ENCODE results near the gene HDDC2. TPM values are rescaled to one million over a fixed set of nuclear protein-coding genes. Genes with fewer than 3 reads are reported as not detected.

The HDDC2 gene
- total RNA-seq, 1 experiment from 2014 or later = 69.8 TPM

- DNase-seq (ENCODE audit: low spot score) (no peak), ATAC-seq (no peak)
- no peak overlapping the region for H3K27ac Mint-ChIP-seq
- no peaks in the 10 kb centered on the region for H3K9me3 Mint-ChIP-seq
- H3K4me3 Mint-ChIP-seq = no peak overlapping the region
- POLR2A ChIA-PET = no interaction called here
- CTCF ChIA-PET = no interaction called here
- TF ChIP-seq RELA (CRISPR knock-in tag; IDR thresholded peaks at IDR 0.05; ENCODE audit: borderline replicate concordance) (no peak), NFYB (CRISPR knock-in tag; conservative IDR thresholded peaks at IDR 0.05; ENCODE audit: low read depth) (no peak), NFATC4 (CRISPR knock-in tag; IDR thresholded peaks at IDR 0.05) (no peak), CTCF (IDR thresholded peaks at IDR 0.05) (no peak), KAT7 (CRISPR knock-in tag; IDR thresholded peaks at IDR 0.05; ENCODE audit: borderline replicate concordance) (no peak), ATF1 (CRISPR knock-in tag; IDR thresholded peaks at IDR 0.05) (no peak), ZNF232 (CRISPR knock-in tag; IDR thresholded peaks at IDR 0.05) (no peak), ZNF512 (CRISPR knock-in tag; IDR thresholded peaks at IDR 0.05; ENCODE audit: borderline replicate concordance) (no peak), MXD4 (CRISPR knock-in tag; IDR thresholded peaks at IDR 0.05; ENCODE audit: borderline replicate concordance) (no peak), TEAD4 (CRISPR knock-in tag; IDR thresholded peaks at IDR 0.05) (no peak)
- TF ChIP-seq, protein P1, sequence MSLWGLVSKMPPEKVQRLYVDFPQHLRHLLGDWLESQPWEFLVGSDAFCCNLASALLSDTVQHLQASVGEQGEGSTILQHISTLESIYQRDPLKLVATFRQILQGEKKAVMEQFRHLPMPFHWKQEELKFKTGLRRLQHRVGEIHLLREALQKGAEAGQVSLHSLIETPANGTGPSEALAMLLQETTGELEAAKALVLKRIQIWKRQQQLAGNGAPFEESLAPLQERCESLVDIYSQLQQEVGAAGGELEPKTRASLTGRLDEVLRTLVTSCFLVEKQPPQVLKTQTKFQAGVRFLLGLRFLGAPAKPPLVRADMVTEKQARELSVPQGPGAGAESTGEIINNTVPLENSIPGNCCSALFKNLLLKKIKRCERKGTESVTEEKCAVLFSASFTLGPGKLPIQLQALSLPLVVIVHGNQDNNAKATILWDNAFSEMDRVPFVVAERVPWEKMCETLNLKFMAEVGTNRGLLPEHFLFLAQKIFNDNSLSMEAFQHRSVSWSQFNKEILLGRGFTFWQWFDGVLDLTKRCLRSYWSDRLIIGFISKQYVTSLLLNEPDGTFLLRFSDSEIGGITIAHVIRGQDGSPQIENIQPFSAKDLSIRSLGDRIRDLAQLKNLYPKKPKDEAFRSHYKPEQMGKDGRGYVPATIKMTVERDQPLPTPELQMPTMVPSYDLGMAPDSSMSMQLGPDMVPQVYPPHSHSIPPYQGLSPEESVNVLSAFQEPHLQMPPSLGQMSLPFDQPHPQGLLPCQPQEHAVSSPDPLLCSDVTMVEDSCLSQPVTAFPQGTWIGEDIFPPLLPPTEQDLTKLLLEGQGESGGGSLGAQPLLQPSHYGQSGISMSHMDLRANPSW (CRISPR knock-in tag; conservative IDR thresholded peaks at IDR 0.05; ENCODE audit: low read depth) = no peak
- TF ChIP-seq, protein P2, sequence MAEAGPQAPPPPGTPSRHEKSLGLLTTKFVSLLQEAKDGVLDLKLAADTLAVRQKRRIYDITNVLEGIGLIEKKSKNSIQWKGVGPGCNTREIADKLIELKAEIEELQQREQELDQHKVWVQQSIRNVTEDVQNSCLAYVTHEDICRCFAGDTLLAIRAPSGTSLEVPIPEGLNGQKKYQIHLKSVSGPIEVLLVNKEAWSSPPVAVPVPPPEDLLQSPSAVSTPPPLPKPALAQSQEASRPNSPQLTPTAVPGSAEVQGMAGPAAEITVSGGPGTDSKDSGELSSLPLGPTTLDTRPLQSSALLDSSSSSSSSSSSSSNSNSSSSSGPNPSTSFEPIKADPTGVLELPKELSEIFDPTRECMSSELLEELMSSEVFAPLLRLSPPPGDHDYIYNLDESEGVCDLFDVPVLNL (CRISPR knock-in tag; IDR thresholded peaks at IDR 0.05; ENCODE audit: borderline replicate concordance, low read depth) = no peak
- TF ChIP-seq, protein P3, sequence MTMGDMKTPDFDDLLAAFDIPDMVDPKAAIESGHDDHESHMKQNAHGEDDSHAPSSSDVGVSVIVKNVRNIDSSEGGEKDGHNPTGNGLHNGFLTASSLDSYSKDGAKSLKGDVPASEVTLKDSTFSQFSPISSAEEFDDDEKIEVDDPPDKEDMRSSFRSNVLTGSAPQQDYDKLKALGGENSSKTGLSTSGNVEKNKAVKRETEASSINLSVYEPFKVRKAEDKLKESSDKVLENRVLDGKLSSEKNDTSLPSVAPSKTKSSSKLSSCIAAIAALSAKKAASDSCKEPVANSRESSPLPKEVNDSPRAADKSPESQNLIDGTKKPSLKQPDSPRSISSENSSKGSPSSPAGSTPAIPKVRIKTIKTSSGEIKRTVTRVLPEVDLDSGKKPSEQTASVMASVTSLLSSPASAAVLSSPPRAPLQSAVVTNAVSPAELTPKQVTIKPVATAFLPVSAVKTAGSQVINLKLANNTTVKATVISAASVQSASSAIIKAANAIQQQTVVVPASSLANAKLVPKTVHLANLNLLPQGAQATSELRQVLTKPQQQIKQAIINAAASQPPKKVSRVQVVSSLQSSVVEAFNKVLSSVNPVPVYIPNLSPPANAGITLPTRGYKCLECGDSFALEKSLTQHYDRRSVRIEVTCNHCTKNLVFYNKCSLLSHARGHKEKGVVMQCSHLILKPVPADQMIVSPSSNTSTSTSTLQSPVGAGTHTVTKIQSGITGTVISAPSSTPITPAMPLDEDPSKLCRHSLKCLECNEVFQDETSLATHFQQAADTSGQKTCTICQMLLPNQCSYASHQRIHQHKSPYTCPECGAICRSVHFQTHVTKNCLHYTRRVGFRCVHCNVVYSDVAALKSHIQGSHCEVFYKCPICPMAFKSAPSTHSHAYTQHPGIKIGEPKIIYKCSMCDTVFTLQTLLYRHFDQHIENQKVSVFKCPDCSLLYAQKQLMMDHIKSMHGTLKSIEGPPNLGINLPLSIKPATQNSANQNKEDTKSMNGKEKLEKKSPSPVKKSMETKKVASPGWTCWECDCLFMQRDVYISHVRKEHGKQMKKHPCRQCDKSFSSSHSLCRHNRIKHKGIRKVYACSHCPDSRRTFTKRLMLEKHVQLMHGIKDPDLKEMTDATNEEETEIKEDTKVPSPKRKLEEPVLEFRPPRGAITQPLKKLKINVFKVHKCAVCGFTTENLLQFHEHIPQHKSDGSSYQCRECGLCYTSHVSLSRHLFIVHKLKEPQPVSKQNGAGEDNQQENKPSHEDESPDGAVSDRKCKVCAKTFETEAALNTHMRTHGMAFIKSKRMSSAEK (CRISPR knock-in tag; IDR thresholded peaks at IDR 0.05; ENCODE audit: borderline replicate concordance) = no peak
- no peaks in the 10 kb centered on the region for H3K36me3 Mint-ChIP-seq
- peaks cover 10% of the 10 kb centered on the region for H3K4me1 Mint-ChIP-seq
- H3K27me3 Mint-ChIP-seq (ENCODE audit: low read depth) = no peaks in the 10 kb centered on the region
Measured at GRCh38 chr6:125255201-125255600, 46.6 kb downstream of the HDDC2 start.

DNA sequence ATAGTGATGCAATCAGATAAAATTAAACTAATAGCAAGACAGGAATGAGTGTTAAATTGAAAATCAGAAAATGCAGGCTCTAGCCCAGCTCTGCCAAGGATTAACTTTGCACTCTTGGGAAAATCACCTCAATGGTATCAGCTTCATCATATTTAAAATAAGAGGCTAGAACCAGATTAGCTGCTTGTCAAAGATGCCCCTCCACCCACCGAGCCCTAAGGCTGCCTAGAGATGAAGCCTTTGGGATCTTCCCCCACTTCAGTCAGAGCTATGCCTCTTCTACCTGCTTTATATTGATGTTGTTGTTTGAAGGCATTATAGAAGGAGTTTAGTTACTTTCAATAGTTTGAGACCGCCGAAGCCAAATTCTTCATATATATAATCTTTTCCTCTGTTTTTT lies 47.4 kb downstream of the HDDC2 start:
- CTCF ChIA-PET = no interaction called here
- no peaks in the 10 kb centered on the region for H3K9me3 Mint-ChIP-seq
- H3K27me3 Mint-ChIP-seq (ENCODE audit: low read depth) = no peaks in the 10 kb centered on the region
- peaks cover 10% of the 10 kb centered on the region for H3K4me1 Mint-ChIP-seq
- no peak for DNase-seq (ENCODE audit: low spot score)
- no peak for ATAC-seq
- H3K27ac Mint-ChIP-seq = no peak overlapping the region
- POLR2A ChIA-PET = no interaction called here
- no peak overlapping the region for H3K4me3 Mint-ChIP-seq
- no peaks in the 10 kb centered on the region for H3K36me3 Mint-ChIP-seq
- TF ChIP-seq ZSCAN18 (CRISPR knock-in tag; IDR thresholded peaks at IDR 0.05) (no peak), SMAD3 (CRISPR knock-in tag; IDR thresholded peaks at IDR 0.05; ENCODE audit: borderline replicate concordance) (no peak), ATF1 (CRISPR knock-in tag; IDR thresholded peaks at IDR 0.05) (no peak), ZNF396 (CRISPR knock-in tag; IDR thresholded peaks at IDR 0.05; ENCODE audit: borderline replicate concordance) (no peak), ZNF263 (CRISPR knock-in tag; IDR thresholded peaks at IDR 0.05; ENCODE audit: low read depth) (no peak), FOXJ3 (CRISPR knock-in tag; IDR thresholded peaks at IDR 0.05; ENCODE audit: borderline replicate concordance) (no peak)
- TF ChIP-seq, protein P4, sequence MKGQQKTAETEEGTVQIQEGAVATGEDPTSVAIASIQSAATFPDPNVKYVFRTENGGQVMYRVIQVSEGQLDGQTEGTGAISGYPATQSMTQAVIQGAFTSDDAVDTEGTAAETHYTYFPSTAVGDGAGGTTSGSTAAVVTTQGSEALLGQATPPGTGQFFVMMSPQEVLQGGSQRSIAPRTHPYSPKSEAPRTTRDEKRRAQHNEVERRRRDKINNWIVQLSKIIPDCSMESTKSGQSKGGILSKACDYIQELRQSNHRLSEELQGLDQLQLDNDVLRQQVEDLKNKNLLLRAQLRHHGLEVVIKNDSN (CRISPR knock-in tag; IDR thresholded peaks at IDR 0.05) = no peak
